Parathyroid adenoma (tissue), 2 donors: Measurements from ENCODE around the gene ADSS1.

ENCODE experiments used
- H2AFZ ChIP-seq: fragments of 300-600 bp; sonication (generic); one replicate; pipeline ENCODE4 v1.7.0; 2017; ENCODE audit warnings: antibody characterized with exemption, mild to moderate bottlenecking
- H3K27ac ChIP-seq: fragments of 300-600 bp; sonication (generic); one replicate; pipeline ENCODE4 v1.7.0; 2017
- H3K27me3 ChIP-seq: fragments of 300-600 bp; sonication (generic); one replicate; pipeline ENCODE4 v1.7.0; 2017; ENCODE audit warnings: low read length; ENCODE audit not compliant: control insufficient read depth, insufficient read depth
- H3K36me3 ChIP-seq: fragments of 300-600 bp; sonication (generic); one replicate; pipeline ENCODE4 v1.7.0; 2017; ENCODE audit warnings: low read length; ENCODE audit not compliant: control insufficient read depth, insufficient read depth
- H3K4me1 ChIP-seq: fragments of 300-600 bp; sonication (generic); one replicate; pipeline ENCODE4 v1.7.0; 2017; ENCODE audit warnings: control low read depth
- H3K4me2 ChIP-seq: fragments of 300-600 bp; sonication (generic); one replicate; pipeline ENCODE4 v1.7.0; 2017; ENCODE audit warnings: low read length
- H3K4me3 ChIP-seq: fragments of 300-600 bp; sonication (generic); one replicate; pipeline ENCODE4 v1.7.0; 2017; ENCODE audit warnings: low read depth, low read length
- H3K79me2 ChIP-seq: fragments of 300-600 bp; sonication (generic); one replicate; pipeline ENCODE4 v1.7.0; 2017; ENCODE audit warnings: control low read depth
- H3K9ac ChIP-seq: fragments of 300-600 bp; sonication (generic); one replicate; pipeline ENCODE4 v1.7.0; 2017; ENCODE audit warnings: mild to moderate bottlenecking
- H3K9me3 ChIP-seq: fragments of 300-600 bp; sonication (generic); one replicate; pipeline ENCODE4 v1.7.0; 2017; ENCODE audit warnings: low read length; ENCODE audit not compliant: control insufficient read depth
- CTCF ChIP-seq: fragments of 300-600 bp; sonication (generic); IDR thresholded peaks from one replicate; pipeline ENCODE4 v1.7.0; 2017; ENCODE audit warnings: antibody characterized with exemption, mild to moderate bottlenecking
- donor health status: primary hyperparathyroidism.

Gene ADSS1

GRCh38 chr14:104779776-104780512, 55.9 kb downstream of the ADSS1 start:
- Histone ChIP-seq H3K4me2 (no peak overlapping the region), H3K4me3 (no peak overlapping the region), H3K27ac (no peak overlapping the region), H2AFZ (no peak overlapping the region), H3K9ac (no peak overlapping the region), H3K79me2 (peaks cover 6% of the 10 kb centered on the region), H3K4me1 (no peaks in the 10 kb centered on the region), H3K9me3 (no peaks in the 10 kb centered on the region), H3K27me3 (no peaks in the 10 kb centered on the region), H3K36me3 (no peaks in the 10 kb centered on the region)
- no peak for TF ChIP-seq CTCF

GRCh38 chr14:104780513-104781030, 56.5 kb downstream of the ADSS1 start:
- Histone ChIP-seq H3K4me3 (no peak overlapping the region), H3K36me3 (no peaks in the 10 kb centered on the region), H3K9ac (no peak overlapping the region), H3K9me3 (no peaks in the 10 kb centered on the region), H3K4me2 (no peak overlapping the region), H3K4me1 (no peaks in the 10 kb centered on the region), H3K27ac (no peak overlapping the region), H3K27me3 (no peaks in the 10 kb centered on the region), H3K79me2 (peaks cover 6% of the 10 kb centered on the region), H2AFZ (no peak overlapping the region)
- TF ChIP-seq CTCF = no peak

GRCh38 chr14:104781271-104782077, 57.4 kb downstream of the ADSS1 start:
- no peaks in the 10 kb centered on the region for H3K27me3 ChIP-seq
- H2AFZ ChIP-seq = no peak overlapping the region
- H3K4me1 ChIP-seq = no peaks in the 10 kb centered on the region
- H3K27ac ChIP-seq = no peak overlapping the region
- no peak overlapping the region for H3K4me3 ChIP-seq
- H3K9me3 ChIP-seq = no peaks in the 10 kb centered on the region
- no peak overlapping the region for H3K4me2 ChIP-seq
- H3K9ac ChIP-seq = no peak overlapping the region
- H3K79me2 ChIP-seq = peaks cover 6% of the 10 kb centered on the region
- TF ChIP-seq CTCF = no peak
- H3K36me3 ChIP-seq = no peaks in the 10 kb centered on the region

GRCh38 chr14:104782086-104782807, 58.2 kb downstream of the ADSS1 start:
- no peaks in the 10 kb centered on the region for H3K4me1 ChIP-seq
- no peak overlapping the region for H3K9ac ChIP-seq
- no peak overlapping the region for H3K27ac ChIP-seq
- no peak overlapping the region for H3K4me2 ChIP-seq
- H2AFZ ChIP-seq = no peak overlapping the region
- peaks cover 6% of the 10 kb centered on the region for H3K79me2 ChIP-seq
- H3K36me3 ChIP-seq = no peaks in the 10 kb centered on the region
- no peak overlapping the region for H3K4me3 ChIP-seq
- TF ChIP-seq CTCF = no peak
- no peaks in the 10 kb centered on the region for H3K9me3 ChIP-seq
- H3K27me3 ChIP-seq = no peaks in the 10 kb centered on the region
